GM19324 (cell line): Measurements from ENCODE around the gene KIAA0513.

ENCODE experiments used
- ATAC-seq: cut with Tn5 transposase; IDR thresholded peaks from one replicate; pipeline ENCODE4 v1.9.1; 2021; ENCODE audit warnings: mild to moderate bottlenecking, moderate library complexity; ENCODE audit not compliant: unreplicated experiment, low FRiP score

Gene KIAA0513

DNA sequence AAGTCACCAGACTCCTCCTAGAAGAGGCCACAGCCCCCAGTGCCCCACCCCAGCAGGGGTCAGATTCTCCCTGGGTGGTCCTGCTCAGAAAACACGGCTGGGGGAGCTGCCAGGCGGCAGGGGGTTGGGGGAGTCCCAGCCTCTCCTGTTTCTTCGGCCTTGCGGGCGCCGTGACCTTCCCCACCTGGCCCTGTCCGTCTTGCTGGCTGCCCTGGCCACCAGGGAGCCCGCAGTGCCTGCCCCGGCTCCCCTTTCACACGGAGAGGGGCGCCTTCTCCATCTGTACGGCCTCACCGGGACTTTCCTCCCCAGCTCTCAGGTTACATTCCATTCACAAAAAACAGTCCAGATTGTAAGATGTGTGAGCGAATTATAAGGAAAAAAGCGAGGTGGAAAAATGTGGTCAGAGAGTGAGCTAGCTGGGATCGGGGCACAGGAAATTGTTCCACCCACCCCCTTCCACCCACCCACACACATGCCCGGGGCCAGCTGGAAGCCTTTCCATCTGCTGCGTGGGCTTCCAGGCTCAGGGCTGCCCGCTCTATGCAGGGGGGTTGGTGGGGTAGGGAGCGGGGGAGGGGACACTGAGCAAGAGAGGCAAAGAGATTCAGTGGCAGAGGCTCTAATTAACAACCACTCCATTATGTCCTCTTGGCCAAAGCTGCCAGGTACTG lies 99.2 kb downstream of the KIAA0513 start:
- ATAC-seq = no peak

DNA sequence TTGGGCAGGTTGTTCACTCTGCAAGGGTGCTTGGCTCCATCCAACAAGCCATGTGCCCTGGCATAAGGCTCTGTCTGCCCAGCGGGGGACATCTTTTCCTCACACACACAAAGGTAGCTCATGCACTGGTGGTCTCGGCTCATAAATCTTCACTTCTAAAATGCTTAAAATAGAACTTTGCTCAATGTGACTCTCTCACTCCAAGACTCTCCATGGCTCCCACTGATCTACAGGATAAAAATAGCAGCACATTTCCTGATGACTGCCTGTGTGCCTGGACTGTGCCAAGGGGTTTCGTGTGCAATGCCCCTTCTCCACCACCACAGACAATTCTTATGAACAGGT lies 99.8 kb downstream of the KIAA0513 start:
- no peak for ATAC-seq

DNA sequence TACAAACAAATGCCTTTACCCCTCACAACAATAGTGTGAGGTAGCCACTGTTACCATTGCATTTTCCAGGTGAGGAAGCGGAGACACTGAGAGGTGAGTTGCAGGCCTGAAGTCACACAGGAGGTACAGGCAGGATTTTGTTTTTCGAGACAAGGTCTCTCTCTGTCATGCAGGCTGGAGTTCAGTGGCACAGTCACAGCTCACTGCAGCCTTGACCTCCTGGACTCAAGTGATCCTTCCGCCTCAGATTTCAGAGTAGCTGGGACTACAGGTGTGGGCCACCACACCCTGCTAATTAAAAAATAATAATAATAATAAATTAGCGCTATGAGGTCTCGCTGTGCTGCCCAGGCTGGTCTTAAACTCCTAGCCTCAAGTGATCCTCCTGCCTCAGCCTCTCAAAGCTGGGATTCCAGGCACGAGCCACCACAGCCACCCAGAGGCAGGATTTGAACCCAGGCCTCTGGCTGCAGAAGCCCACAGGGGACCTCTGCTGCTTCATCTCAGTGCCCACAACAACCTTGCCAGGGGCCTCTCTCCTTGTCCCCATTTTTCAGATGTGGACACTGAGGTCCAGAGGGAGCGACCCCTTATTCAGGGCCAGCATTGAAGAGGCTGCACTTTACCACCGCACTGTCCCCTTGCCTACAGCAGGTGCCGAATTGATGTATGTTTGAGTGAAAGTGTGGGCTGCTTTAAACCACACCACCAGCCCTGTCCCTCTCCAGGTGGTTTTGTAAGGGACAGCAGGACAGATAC lies 100.7 kb downstream of the KIAA0513 start:
- ATAC-seq = no peak

DNA sequence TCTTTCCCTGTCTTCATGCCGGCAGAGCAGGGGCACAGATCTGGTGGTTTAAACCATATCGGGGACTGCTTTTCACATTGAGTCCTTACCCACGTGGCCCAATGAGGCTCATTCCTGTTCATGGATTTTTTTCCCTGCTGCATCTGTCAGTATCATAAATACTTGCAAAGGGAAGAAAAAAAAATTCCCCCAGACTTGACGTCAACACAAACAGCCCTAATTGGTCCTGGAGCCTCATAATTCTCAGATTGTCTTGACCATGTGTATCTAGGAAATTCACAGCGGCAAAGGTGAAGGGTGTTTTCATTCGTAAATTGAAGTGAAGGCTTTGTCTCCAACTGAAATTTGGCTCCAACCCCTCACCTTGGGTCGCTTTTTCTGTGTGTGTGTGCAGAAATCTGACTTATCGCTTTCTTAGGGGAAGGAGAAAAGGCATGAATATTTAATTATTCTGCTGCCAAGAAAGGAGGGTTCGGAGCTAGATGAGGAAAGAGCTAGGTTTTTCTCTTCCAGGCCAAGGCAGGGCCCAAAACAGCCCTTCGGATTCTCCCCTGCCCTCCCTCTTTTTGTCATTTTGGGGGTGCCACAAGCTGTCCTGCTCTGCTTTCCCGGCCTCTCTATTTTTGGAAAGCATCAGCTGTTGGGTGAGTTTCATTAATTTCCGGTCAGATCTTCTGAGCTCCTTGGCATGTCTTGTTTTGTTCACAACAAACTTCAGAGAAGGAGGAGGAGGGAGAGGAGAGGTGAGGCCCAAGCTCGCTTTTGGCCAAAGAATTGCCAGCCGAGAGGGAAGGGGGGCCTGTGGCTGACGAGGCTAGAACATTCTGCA lies 102.5 kb downstream of the KIAA0513 start:
- ATAC-seq = no peak

DNA sequence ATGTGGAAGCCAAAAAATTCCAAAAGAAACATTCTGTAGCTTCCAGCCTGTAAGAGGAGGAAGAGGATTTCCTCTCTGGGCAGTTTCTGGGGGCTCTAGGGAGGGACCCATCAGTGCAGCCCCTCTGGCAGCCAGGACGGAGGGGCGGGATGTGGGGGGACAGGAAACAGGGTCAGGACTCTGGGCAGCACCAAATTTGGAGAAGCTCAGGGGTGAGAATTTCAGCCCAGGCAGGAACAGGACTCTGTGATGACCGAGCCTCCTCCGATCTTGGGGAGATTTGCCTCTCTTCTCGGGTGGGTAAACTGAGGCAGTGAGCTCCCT lies 103.1 kb downstream of the KIAA0513 start:
- no peak for ATAC-seq

DNA sequence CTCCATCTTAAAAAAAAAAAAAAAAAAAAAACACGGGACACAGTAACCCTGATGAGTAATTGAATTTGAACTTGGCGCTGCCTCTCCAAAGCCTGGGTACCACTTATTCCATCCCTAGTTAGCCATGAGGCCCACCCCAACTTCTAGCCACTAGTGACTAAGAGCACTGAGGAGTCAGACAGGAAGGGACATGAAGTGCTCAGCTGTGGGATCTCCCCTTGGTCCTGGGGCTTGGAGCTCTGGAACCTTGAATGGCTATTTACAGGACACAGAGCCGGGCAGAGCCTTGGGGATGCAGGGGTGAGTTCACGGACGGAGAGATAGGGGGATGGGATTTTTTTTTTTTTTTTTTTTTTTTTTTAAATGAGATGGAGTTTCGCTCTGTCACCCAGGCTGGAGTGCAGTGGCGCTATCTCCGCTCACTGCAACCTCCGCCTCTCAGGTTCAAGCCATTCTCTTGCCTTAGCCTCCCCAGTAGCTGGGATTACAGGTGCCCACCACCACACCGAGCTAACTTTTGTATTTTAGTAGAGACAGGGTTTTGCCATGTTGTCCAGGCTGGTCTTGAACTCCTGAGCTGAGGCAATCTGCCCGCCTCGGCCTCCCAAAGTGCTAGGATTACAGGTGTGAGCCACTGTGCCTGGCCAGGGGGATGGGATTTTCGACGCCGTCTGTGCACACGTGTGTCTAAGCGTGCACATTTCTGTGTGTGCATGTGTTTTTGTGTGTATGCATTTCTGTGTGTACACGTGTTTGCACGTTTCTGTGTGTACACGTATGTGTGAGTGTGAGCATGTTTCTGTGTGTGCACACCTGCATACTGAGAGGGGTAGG lies 105.1 kb downstream of the KIAA0513 start:
- ATAC-seq = no peak

DNA sequence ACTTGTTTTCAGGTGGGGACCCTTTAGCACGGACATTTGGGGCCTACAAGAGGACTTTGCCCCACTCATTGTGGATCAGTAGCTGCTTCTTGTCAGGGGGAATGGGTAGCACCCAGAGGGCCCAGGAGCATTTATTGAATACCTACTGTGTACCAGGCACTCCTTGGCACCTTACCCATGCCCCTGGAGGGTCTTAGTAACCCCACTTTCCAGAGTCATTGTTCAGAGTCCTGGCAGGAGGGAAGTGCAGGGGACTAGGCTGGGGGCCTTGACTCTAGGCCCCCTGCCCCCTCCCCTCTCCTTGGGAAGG lies 105.7 kb downstream of the KIAA0513 start:
- ATAC-seq = no peak

DNA sequence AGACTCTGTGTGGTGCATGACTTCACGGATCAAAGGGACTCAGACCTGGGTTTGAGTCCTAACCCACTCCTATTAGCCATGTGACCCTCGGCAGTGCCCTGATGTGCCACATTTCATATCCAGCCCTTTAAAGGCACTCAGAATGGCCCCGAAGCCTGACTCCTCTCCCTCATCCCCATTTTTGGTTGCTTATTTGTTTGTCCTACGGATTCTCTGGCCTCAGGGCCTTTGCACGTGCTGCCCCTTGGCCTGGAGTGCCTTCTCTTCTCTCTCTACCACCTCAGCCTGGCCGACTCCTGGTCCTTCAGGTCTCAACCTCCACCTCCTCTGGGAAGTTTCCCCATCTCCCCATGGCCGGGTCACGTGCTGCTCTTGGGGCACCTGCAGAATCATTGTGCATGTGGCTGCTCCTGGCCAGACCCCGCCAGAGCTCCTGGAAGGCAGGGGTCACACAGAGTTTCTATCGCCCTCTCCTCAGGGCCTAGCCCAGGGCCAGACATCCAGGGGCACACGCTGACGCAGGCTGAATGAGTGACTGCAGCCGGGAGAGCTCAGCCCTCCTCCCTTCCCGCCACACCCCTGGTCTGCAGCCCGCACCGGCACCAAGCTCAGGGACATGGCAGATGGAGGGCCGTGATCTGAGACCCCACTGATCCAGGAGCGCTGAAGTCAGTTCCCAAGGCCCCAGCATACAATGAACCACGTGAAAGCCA lies 106.6 kb downstream of the KIAA0513 start:
- no peak for ATAC-seq

DNA sequence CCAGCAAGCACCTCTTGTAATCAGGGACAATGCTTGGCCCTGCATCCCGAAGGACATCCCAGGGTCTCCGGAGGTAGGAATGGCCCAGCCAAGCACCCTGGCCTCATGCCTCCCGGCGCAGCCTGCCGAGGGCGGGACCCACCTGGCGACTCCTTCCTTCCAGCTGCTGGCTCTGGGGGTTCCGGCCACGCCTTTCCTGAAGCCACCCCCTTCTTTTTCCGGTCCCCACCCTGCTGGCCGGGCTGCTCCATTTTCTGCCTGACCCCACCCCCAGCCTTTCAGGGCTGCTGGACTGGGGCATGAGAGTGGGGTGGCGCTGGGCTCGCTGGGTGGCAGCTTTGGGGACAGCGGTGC lies 107.2 kb downstream of the KIAA0513 start:
- ATAC-seq = no peak

DNA sequence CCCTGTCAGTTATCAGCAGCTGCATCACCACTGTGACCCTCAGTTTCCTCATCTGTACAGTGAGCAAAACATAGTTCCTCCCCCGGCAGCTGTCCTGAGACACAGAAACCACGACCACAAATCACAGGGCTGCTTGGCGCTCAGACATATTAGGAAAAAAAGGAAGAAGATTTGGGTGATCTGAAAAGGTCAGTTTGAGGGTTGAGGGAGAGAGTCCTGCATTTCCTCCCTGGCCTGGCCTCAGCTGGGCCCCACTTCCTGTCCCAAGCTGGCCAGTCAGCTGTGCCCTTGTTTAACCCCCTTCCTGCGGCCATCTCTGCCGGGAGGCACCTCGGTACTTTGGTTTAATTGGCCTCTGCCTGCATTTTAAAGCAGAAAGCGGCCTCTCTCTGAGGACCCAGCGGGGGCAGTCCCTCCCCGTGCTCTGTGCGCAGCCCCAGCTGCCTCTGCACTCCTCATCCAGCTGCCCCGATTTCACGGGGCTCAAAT lies 108.7 kb downstream of the KIAA0513 start:
- no peak for ATAC-seq

DNA sequence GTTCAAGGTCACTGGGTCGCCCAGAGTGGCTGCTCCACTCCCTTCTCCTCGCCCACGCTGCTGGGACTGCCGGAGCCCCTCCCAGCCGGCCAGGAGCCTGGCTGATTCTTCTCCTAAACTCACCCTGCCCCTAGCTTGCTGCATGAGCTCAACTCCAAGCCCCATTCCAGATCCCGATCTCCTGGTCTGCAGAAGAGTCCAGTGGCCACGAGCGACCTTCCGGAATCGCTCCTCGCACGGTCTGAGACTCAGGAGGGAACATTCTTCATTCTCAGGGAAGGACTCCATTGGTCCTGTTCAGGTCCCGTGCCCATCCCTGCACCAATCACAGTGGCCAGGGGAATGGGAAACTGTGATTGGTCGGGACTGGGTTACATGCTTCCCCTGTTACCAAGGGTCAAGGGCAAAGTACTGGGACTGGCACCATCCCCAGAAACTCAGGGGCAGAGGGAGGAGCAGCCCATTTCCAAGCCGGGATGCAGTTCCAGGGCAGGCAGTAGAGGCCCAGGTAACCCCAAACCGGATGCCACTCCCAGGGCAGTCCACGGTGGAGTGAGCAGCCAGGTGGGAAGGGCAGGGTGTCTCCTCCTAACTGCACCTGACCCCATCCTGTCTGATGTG lies 109.2 kb downstream of the KIAA0513 start:
- no peak for ATAC-seq

DNA sequence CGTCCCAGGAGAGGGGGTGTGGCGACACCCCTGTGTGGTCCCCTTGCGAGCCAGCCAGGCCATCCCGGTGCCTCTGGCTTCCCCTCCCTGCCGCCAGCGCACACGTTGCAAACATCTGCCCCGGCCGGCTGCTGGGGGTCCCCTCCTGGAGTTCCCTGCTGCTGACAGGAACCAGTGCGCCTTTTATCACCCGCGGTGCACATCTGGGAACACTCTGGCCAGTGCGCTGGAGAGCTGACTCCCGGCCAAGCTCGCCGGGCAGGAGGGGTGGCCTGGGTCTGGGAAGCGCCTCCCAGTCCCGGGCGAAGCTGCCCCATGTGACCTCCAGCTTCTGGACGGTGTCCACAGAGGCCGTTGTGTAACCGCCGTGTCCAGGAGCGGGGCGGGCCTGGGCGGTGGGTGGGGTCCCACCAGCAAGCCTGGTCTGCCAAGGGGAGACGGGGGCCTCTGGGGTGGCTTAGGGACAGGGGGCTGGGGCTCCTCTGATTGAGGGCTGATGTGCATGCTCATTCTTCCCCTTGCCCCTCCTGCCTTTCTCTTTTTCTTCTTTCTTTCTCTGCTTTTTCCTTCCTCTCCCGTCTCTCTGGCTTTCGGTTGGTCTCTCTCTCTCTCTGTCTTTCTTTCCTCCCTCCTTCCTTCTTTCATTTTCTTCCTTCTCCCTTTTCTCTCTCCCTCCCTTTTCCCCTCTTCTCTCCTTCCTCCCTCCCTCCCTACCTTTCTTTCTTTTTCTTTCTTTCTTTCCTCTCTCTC lies 109.9 kb downstream of the KIAA0513 start:
- ATAC-seq = no peak

DNA sequence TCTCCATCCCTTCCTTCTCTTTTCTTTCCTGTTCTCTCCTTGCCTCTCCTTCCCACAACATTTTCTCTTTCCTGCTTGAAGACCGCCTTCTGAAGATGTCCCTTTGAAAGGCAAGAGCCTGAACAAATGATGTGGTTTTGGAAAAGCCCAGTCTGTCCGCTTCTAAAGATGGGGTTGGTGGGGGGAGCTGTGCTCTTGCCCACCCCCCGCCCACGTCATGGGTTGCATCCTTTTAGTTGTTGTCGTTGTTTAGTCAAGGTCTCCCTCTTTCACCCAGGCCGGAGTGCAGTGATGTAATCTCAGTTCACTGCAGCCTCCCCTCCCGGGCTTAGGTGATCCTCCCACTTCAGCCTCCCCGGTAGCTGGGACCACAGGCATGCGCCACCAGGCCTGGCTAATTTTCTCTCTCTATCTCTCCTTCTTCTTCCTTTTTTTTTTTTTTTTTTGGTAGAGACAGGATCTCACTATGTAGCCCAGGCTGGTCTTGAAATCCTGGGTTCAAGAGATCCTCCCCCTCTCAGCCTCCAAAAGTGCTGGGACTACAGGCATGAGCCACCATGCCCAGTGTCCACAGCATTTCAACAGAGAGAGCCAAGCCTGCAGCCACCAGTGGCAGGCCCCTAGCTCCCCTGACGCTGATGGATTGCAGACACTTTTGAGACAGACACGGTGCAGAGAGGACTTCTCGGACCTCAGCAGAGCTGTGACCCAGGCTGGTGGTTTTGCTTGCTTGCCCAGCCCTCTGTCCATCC lies 110.7 kb downstream of the KIAA0513 start:
- ATAC-seq = no peak

DNA sequence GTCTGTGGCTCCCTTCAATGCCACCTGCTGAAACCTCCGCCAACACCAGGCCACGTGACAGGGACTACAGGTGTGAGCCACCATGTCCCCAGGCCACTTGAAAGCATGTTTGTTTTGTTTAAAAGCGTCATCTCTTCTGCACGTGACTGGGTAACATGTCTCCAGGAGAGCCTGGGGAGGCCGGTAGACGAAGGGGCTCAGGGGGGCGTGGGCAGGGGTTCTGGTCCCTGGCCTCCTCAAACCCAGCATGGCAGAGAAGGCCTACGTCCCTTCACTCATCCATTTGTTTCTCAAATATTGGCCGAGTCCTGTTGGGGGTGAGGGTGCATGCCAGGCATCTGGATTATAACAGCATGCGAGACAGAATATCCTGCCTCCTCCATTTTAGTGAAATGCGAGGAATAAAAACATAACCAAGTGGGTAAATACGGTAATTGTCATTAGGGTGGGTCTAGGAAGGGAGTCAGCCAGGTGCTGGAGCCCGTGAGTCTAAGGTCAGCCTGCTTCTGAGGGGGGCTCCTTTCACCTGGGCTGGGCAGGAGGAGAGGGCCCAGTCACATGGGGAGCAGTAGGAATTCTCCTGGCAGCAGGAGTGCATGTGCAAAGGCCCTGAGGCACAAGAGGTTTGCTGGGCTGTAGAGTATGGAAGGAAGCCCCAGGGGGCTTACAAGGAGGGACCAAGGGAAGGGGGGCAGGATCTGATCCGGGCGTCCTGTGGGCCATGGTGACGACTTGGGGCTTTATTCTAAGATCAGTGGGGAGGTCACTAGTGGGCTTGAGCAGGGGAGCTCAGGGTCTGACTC lies 111.4 kb downstream of the KIAA0513 start:
- ATAC-seq = no peak

DNA sequence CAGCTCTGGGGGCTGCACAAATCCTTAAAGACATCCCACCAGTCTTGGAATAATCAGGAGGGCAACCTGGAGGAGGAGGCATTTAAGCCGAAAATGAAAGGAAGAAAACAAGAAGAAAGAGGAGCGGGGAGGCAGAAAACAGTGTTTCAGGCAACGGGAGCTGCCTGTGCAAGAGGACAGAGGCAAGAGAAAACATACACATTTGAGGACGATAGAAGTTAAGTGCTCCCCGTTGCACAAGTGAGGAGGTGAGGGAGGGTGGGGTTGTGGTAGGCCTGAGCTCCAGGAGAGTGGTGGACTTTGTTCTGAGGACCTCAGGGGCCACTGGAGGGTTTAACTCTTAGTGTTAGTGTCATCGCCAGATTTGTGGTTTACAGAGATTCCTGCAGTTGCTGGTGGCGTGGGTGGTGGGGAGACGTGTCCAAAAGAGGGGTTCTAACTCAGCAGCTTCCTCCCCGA lies 112.3 kb downstream of the KIAA0513 start:
- ATAC-seq = no peak

DNA sequence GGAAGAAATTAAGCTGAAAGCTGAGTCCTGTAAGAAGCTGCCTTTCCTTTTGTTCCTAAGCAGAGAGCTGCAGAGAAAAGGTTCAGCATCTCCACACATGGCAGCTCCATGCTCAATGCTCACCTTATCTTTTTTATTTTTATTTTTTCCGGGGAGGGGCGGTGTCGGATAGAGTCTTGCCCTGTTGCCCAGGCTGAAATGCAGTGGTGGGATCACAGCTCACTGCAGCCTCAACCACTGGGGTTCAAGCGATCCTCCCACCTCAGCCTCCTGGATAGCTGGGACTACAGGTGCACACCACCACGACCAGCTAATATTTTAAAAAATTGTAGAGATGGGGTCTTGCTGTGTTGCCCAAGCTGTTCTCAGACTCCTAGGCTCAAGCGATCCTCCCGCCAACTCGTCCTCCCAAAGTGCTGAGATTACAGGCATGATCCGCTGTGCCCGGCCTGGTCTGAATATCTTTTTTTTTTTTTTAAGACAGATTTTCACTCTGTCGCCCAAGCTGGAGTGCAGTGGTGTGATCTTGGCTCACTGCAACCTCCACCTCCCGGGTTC lies 112.9 kb downstream of the KIAA0513 start:
- ATAC-seq = no peak

DNA sequence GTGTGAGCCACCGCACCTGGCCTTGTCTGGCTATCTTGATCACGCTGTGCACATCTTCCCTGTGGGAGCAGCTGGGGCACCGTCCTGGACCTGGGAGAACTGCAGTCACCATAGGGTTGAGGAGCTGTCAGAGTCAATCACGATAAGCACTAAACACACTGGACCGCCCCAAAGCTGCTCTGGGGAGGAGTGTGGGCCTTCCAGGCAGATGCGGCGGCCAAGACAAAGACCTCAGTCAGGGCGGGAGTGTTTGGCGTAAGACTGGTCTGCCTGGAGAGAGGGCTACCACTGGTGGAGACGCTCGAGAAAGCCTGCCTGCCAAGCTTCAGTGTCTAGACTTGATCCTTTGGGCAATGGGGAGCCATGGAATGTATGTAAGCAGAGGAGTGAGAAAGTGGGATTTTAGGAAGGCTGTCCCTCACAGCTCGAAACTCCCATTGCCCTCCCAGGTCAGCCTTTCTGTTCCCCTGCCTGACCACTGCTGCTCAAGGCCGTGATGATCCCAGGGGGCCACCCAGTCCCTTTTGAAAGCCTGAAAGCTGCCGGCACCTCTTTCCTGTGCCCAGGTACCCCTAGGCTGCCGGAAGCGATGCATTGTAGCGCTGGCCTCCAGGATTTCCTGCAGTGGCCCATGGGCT lies 114.0 kb downstream of the KIAA0513 start:
- no peak for ATAC-seq
